HG02870 (cell line): ENCODE data around the gene PTPRN2.
A peak's percentile ranks its signal among the peaks of the same experiment; 100 is the strongest.
"Not testable (repeated sequence)": the region's sequence is repeated elsewhere in the genome, so short reads cannot be mapped to it uniquely, and the experiment has no call there.

Source experiments
- ATAC-seq: cut with Tn5 transposase; IDR thresholded peaks from one replicate; pipeline ENCODE4 v1.9.1; 2021; ENCODE audit warnings: mild to moderate bottlenecking, moderate library complexity; ENCODE audit not compliant: unreplicated experiment

The PTPRN2 gene

GRCh38 chr7:157577061-157577460, 1010.6 kb downstream of the PTPRN2 start:
- ATAC-seq, result no peak

- no peak for ATAC-seq
Measured at GRCh38 chr7:157576415-157576814, 1011.2 kb downstream of the PTPRN2 start.

- no peak for ATAC-seq
Measured at GRCh38 chr7:157575777-157576176, 1011.8 kb downstream of the PTPRN2 start.

- ATAC-seq, result no peak
Measured at GRCh38 chr7:157574914-157575586, 1012.6 kb downstream of the PTPRN2 start.

GRCh38 chr7:157574120-157574825, 1013.4 kb downstream of the PTPRN2 start:
- ATAC-seq, result no peak

- no peak for ATAC-seq
Measured at GRCh38 chr7:157573244-157573643, 1014.4 kb downstream of the PTPRN2 start.

GRCh38 chr7:157572622-157573021, 1015.0 kb downstream of the PTPRN2 start:
- no peak for ATAC-seq

- ATAC-seq, result peak; percentile 75
Measured at GRCh38 chr7:157570531-157571200, 1017.0 kb downstream of the PTPRN2 start.

GRCh38 chr7:157569967-157570366, 1017.7 kb downstream of the PTPRN2 start:
- no peak for ATAC-seq

GRCh38 chr7:157568770-157569584, 1018.6 kb downstream of the PTPRN2 start:
- peak; percentile 62 for ATAC-seq

GRCh38 chr7:157568106-157568769, 1019.4 kb downstream of the PTPRN2 start:
- no peak for ATAC-seq

- no peak for ATAC-seq
Measured at GRCh38 chr7:157567666-157568065, 1020.0 kb downstream of the PTPRN2 start.

- ATAC-seq, result no peak
Measured at GRCh38 chr7:157566631-157567006, 1021.0 kb downstream of the PTPRN2 start.

- ATAC-seq, result no peak
Measured at GRCh38 chr7:157565981-157566630, 1021.5 kb downstream of the PTPRN2 start.

GRCh38 chr7:157565201-157565626, 1022.4 kb downstream of the PTPRN2 start:
- ATAC-seq, result no peak

- ATAC-seq, result no peak
Measured at GRCh38 chr7:157564517-157565177, 1023.0 kb downstream of the PTPRN2 start.

- ATAC-seq, result not testable (repeated sequence)
Measured at GRCh38 chr7:157563467-157564135, 1024.0 kb downstream of the PTPRN2 start.

GRCh38 chr7:157562522-157563398, 1024.9 kb downstream of the PTPRN2 start:
- not testable (repeated sequence) for ATAC-seq
